MCF 10A (cell line): Measurements from ENCODE around the gene KCNJ3. TPM values are rescaled to one million over a fixed set of nuclear protein-coding genes. Genes with fewer than 3 reads are reported as not detected.

ENCODE experiments used
- Bru-seq: library from RNA; stranded (reverse); fragments of 400-500 nt; gene quantifications from one replicate; lab custom pipeline; 2021; lab: Mats Ljungman, UMichigan
- BruChase-seq, 2 experiments: library from RNA; stranded (reverse); fragments of 400-500 nt; gene quantifications; one replicate each; lab custom pipeline; 2021; lab: Mats Ljungman, UMichigan
- BruUV-seq: library from RNA; stranded (reverse); fragments of 400-500 nt; replicated peaks from 2 replicates; lab custom pipeline; 2021; lab: Mats Ljungman, UMichigan
- CTCF ChIA-PET: fragments of 300-600 bp; sonication (Branson Sonifier 250); formaldehyde crosslinking; extraction: SDS; loops from one replicate; lab custom pipeline; 2021; ENCODE audit warnings: antibody characterized with exemption, inconsistent platforms; lab: Yijun Ruan, JAX
- POLR2A ChIA-PET: fragments of 300-600, 350-650 bp; sonication (Branson Sonifier 250); formaldehyde crosslinking; extraction: SDS; loops from one replicate; lab custom pipeline; 2020; ENCODE audit warnings: antibody characterized with exemption, inconsistent platforms; lab: Yijun Ruan, JAX
- DNase-seq: peaks from one replicate; pipeline ENCODE4 v3.0.0-alpha.2; 2018; ENCODE audit not compliant: unreplicated experiment
- H3K27ac Mint-ChIP-seq: one replicate; pipeline ENCODE4 v1.8.0; 2022; ENCODE audit warnings: mild to moderate bottlenecking, low read depth, mixed read lengths; ENCODE audit not compliant: unreplicated experiment
- H3K27me3 Mint-ChIP-seq: one replicate; pipeline ENCODE4 v1.8.0; 2022; ENCODE audit warnings: mixed read lengths; ENCODE audit not compliant: insufficient read depth, unreplicated experiment
- H3K36me3 Mint-ChIP-seq: one replicate; pipeline ENCODE4 v1.8.0; 2022; ENCODE audit warnings: mild to moderate bottlenecking, moderate library complexity, mixed read lengths; ENCODE audit not compliant: insufficient read depth, unreplicated experiment
- H3K4me1 Mint-ChIP-seq: one replicate; pipeline ENCODE4 v1.8.0; 2022; ENCODE audit warnings: mixed read lengths; ENCODE audit not compliant: insufficient read depth, unreplicated experiment
- H3K4me3 Mint-ChIP-seq: one replicate; pipeline ENCODE4 v1.8.0; 2022; ENCODE audit warnings: mild to moderate bottlenecking, moderate library complexity, mixed read lengths; ENCODE audit not compliant: unreplicated experiment
- H3K9me3 Mint-ChIP-seq: one replicate; pipeline ENCODE4 v1.8.0; 2022; ENCODE audit warnings: mixed read lengths; ENCODE audit not compliant: unreplicated experiment
- intact Hi-C: fragments of 100-400 bp; cut with micrococcal nuclease; formaldehyde crosslinking; loops from 2 replicates; pipeline ENCODE4 v1.14.1; 2022
- long read RNA-seq: library from polyadenylated mRNA; stranded (forward); transcript quantifications from one replicate; pipeline ENCODE4 v2.0.0, GENCODE V29; 2022
- total RNA-seq: library from RNA; stranded (reverse); gene quantifications from 2 replicates; pipeline ENCODE4 v1.2.3, GENCODE V29; 2022
- TF ChIP-seq, protein P1 (sequence below): fragments of 200-600 bp; IDR thresholded peaks from one replicate; pipeline ENCODE4 v1.8.0; 2022; ENCODE audit warnings: antibody characterized with exemption, mild to moderate bottlenecking; ENCODE audit not compliant: unreplicated experiment

The KCNJ3 gene, protein sequence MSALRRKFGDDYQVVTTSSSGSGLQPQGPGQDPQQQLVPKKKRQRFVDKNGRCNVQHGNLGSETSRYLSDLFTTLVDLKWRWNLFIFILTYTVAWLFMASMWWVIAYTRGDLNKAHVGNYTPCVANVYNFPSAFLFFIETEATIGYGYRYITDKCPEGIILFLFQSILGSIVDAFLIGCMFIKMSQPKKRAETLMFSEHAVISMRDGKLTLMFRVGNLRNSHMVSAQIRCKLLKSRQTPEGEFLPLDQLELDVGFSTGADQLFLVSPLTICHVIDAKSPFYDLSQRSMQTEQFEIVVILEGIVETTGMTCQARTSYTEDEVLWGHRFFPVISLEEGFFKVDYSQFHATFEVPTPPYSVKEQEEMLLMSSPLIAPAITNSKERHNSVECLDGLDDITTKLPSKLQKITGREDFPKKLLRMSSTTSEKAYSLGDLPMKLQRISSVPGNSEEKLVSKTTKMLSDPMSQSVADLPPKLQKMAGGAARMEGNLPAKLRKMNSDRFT
- not detected in 2 replicates for total RNA-seq
- Bru-seq, nascent RNA = percentile 0 among the genes with signal in this experiment
- BruChase-seq, experiment 1, labeled RNA remaining after a 6-hour chase = not detected
- BruChase-seq, experiment 2, labeled RNA remaining after a 2-hour chase = not detected
- long read RNA-seq = 0 reads

DNA sequence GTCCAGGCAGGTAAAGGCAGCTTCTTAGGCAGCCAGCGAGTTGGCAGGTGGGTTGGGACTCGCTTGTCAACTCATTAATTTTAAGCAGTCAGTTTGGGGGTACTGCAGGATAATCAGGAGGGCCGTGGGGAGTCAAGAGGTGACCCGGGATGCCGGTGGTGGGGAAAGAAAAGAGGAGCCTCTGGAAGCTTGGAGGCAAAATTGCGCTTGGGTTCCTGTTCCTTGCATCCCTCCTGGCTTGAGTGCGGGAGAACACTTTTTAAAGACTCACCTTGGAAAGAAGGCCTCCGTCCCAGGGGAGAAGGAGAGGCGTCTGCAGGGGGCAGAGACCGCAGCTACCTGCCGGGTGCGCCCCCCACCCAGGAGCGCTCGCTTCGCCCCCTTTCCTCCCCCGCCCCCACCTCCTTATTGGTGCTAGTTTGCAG lies at the start of gene KCNJ3:
Gene KCNJ3 (plus strand): TSS at position 400 of the 425 bp plus-strand sequence. CDS start 81 bp downstream, outside the sequence.
- Mint-ChIP-seq H3K9me3 (peaks cover 8% of the 10 kb centered on the region), H3K36me3 (no peaks in the 10 kb centered on the region), H3K4me1 (no peaks in the 10 kb centered on the region), H3K27ac (no peak within 1 kb of the TSS), H3K4me3 (no peak within 1 kb of the TSS), H3K27me3 (peaks cover 70% of the 10 kb centered on the region)
- TF ChIP-seq, protein P1, sequence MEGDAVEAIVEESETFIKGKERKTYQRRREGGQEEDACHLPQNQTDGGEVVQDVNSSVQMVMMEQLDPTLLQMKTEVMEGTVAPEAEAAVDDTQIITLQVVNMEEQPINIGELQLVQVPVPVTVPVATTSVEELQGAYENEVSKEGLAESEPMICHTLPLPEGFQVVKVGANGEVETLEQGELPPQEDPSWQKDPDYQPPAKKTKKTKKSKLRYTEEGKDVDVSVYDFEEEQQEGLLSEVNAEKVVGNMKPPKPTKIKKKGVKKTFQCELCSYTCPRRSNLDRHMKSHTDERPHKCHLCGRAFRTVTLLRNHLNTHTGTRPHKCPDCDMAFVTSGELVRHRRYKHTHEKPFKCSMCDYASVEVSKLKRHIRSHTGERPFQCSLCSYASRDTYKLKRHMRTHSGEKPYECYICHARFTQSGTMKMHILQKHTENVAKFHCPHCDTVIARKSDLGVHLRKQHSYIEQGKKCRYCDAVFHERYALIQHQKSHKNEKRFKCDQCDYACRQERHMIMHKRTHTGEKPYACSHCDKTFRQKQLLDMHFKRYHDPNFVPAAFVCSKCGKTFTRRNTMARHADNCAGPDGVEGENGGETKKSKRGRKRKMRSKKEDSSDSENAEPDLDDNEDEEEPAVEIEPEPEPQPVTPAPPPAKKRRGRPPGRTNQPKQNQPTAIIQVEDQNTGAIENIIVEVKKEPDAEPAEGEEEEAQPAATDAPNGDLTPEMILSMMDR = no peak
- ChIA-PET POLR2A (no interaction called here), CTCF (no interaction called here)
- intact Hi-C loops = no loop called here
- BruUV-seq = no TSS peak
- DNase-seq = no peak

DNA sequence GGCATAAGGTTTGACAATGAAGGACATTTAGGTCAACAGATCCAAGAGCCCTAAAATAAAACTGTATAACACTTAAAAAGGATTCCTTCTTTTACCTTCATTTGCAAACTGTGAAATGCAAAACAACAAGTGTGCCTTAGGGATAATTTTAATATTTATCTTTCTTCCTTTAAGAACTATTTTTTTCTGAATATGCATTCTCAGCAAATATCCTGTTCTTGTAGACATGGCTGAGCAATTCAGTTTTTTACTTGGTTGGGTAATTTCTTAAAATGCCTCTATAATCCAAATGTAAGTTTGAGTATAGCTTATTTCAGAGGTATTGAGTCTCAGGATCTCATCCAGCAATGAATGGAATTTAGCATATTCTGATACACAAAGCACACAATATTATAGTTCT lies 43.0 kb upstream of the KCNJ3 start:
- ChIA-PET POLR2A (no interaction called here), CTCF (no interaction called here)
- no TSS peak for BruUV-seq
- Mint-ChIP-seq H3K36me3 (no peaks in the 10 kb centered on the region), H3K27ac (no peak overlapping the region), H3K9me3 (no peaks in the 10 kb centered on the region), H3K27me3 (peaks cover 65% of the 10 kb centered on the region), H3K4me3 (no peak overlapping the region), H3K4me1 (no peaks in the 10 kb centered on the region)
- intact Hi-C loops = no loop called here
- no peak for DNase-seq
- TF ChIP-seq, protein P1 = no peak

DNA sequence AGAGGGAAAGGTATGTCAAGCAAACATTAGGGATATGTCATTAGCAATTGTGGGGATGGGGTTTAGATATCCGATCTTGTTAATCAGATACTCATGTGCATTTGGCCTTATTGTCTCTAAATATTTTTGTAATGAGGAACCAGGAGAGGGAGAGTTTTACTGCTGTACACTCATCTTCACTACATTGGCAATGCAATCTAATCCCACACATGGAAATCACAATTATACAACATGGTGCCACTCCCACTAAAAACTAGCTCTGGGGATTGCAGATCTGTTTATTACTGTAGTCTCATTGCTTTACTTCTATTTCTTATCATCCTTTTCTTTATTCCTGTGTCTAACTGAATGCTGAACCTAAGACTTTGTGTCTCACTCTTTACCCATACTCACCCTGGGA lies 39.6 kb upstream of the KCNJ3 start:
- Mint-ChIP-seq H3K36me3 (no peaks in the 10 kb centered on the region), H3K27ac (no peak overlapping the region), H3K4me3 (no peak overlapping the region), H3K9me3 (no peaks in the 10 kb centered on the region), H3K4me1 (no peaks in the 10 kb centered on the region), H3K27me3 (peaks cover 70% of the 10 kb centered on the region)
- CTCF ChIA-PET = no interaction called here
- intact Hi-C loops = no loop called here
- no peak for DNase-seq
- POLR2A ChIA-PET = no interaction called here
- no TSS peak for BruUV-seq
- TF ChIP-seq, protein P1 = no peak

DNA sequence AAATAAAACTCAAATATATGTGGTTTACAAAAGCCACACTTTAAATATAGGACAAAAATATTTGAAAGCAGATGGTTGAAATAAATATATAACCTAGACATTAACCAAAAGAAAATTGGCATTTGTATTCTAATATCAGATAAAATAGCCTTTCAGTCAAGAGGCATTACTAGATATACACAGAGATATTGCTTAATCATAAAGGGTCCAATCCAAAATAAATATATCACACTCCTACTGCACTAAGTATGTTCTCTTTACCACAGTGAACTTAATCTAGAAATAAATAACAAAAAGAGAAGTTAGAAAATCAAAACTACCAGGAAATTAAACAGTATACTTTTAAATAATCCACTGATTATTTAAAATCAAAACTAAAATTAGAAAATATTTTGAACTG lies 34.2 kb upstream of the KCNJ3 start:
- H3K27me3 Mint-ChIP-seq = peaks cover 65% of the 10 kb centered on the region
- CTCF ChIA-PET = interaction anchor here (0.6 kb wide), 1 partner anchor 583 kb away, joined by 3 read pairs; no protein-coding TSS in a partner anchor
- DNase-seq = no peak
- H3K4me3 Mint-ChIP-seq = no peak overlapping the region
- no peaks in the 10 kb centered on the region for H3K36me3 Mint-ChIP-seq
- TF ChIP-seq, protein P1 = no peak
- no peak overlapping the region for H3K27ac Mint-ChIP-seq
- H3K4me1 Mint-ChIP-seq = no peaks in the 10 kb centered on the region
- no peaks in the 10 kb centered on the region for H3K9me3 Mint-ChIP-seq
- BruUV-seq = no TSS peak
- POLR2A ChIA-PET = no interaction called here
- intact Hi-C loops = no loop called here
